ENCODE results near the gene SOX8.
"Not testable (repeated sequence)": the region's sequence is repeated elsewhere in the genome, so short reads cannot be mapped to it uniquely, and the experiment has no call there.

Gene SOX8

DNA sequence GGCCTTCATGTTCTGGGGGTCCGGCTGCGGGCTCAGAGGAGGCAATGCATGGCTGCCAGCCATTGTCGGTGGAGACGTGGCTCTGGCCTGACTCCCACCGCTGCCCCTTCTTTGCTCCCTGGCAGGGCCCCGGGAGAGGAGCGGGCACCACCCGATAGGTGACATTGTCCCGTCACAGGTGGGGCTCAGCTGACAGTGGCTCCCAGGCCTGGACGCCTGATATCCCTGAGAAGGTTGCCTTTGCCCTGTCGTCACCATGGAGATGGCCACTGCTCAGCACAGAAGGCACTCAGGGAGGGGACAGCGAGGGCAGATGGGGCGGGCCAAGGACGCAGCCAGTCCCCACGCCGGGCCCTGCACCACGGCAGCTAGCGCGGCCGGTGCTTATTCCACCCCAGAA, 42.6 kb downstream of the SOX8 start:
- POLR2A ChIA-PET = no interaction called here
- TF ChIP-seq NFRKB (IDR thresholded peaks at IDR 0.05) (no peak), SP1 (IDR thresholded peaks at IDR 0.05) (no peak), ARNT (IDR thresholded peaks at IDR 0.05) (no peak), ZNF384 (IDR thresholded peaks at IDR 0.05) (no peak), CTBP1 (IDR thresholded peaks at IDR 0.05; ENCODE audit: borderline replicate concordance) (no peak), FOXA1 (IDR thresholded peaks at IDR 0.05) (no peak), FOXK2 (IDR thresholded peaks at IDR 0.05) (no peak), HDGF (IDR thresholded peaks at IDR 0.05; ENCODE audit: borderline replicate concordance) (no peak), ELF4 (IDR thresholded peaks at IDR 0.05) (no peak), SUZ12 (IDR thresholded peaks at IDR 0.05) (no peak), FOXM1 (IDR thresholded peaks at IDR 0.05; ENCODE audit: borderline replicate concordance) (no peak), LEF1 (IDR thresholded peaks at IDR 0.05; ENCODE audit: borderline replicate concordance) (no peak)
- CTCF ChIA-PET = no interaction called here
- DNase-seq (ENCODE audit: extremely low spot score) = no peak

DNA sequence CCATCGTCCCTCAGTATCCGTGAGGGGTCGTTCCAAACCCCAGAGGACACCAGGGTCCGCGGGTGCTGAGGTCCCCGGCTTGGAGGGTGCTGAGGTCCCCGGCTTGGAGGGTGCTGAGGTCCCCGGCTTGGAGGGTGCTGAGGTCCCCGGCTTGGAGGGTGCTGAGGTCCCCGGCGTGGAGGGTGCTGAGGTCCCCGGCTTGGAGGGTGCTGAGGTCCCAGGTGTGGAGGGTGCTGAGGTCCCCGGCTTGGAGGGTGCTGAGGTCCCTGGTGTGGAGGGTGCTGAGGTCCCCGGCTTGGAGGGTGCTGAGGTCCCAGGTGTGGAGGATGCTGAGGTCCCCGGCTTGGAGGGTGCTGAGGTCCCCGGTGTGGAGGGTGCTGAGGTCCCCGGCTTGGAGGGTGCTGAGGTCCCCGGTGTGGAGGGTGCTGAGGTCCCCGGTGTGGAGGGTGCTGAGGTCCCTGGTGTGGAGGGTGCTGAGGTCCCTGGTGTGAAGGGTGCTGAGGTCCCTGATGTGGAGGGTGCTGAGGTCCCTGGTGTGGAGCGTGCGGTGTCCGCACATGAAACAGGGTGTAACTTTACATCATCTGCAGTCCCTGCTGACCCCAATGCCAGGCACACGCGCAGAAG, 43.7 kb downstream of the SOX8 start:
- CTCF ChIA-PET; DNase-seq (ENCODE audit: extremely low spot score); POLR2A ChIA-PET: not testable (repeated sequence)

GRCh38 chr16:1026057-1026783, 44.6 kb downstream of the SOX8 start:
- POLR2A ChIA-PET = no interaction called here
- CTCF ChIA-PET = no interaction called here
- TF ChIP-seq ARNT (IDR thresholded peaks at IDR 0.05) = no peak
- TF ChIP-seq FOXA1 (IDR thresholded peaks at IDR 0.05) = no peak
- no peak for TF ChIP-seq L3MBTL2 (conservative IDR thresholded peaks at IDR 0.05)
- TF ChIP-seq PKNOX1 (IDR thresholded peaks at IDR 0.05) = no peak
- no peak for TF ChIP-seq FOXM1 (IDR thresholded peaks at IDR 0.05; ENCODE audit: borderline replicate concordance)
- TF ChIP-seq SUZ12 (IDR thresholded peaks at IDR 0.05) = no peak
- TF ChIP-seq TARDBP (IDR thresholded peaks at IDR 0.05) = no peak
- TF ChIP-seq LEF1 (IDR thresholded peaks at IDR 0.05; ENCODE audit: borderline replicate concordance) = no peak
- TF ChIP-seq BHLHE40 (IDR thresholded peaks at IDR 0.05; ENCODE audit: borderline replicate concordance) = no peak
- TF ChIP-seq NFRKB (IDR thresholded peaks at IDR 0.05) = no peak
- no peak for TF ChIP-seq ELF4 (IDR thresholded peaks at IDR 0.05)
- no peak for DNase-seq (ENCODE audit: extremely low spot score)

GRCh38 chr16:1026784-1027500, 45.4 kb downstream of the SOX8 start:
- CTCF ChIA-PET = no interaction called here
- DNase-seq (ENCODE audit: extremely low spot score) = no peak
- POLR2A ChIA-PET = no interaction called here
- TF ChIP-seq FOXM1 (IDR thresholded peaks at IDR 0.05; ENCODE audit: borderline replicate concordance) (no peak), FOXA1 (IDR thresholded peaks at IDR 0.05) (no peak), ELF4 (IDR thresholded peaks at IDR 0.05) (no peak), TARDBP (IDR thresholded peaks at IDR 0.05) (no peak), ZNF384 (IDR thresholded peaks at IDR 0.05) (no peak), SP1 (IDR thresholded peaks at IDR 0.05) (no peak), SUZ12 (IDR thresholded peaks at IDR 0.05) (no peak), HDGF (IDR thresholded peaks at IDR 0.05; ENCODE audit: borderline replicate concordance) (no peak), ARNT (IDR thresholded peaks at IDR 0.05) (no peak), CTBP1 (IDR thresholded peaks at IDR 0.05; ENCODE audit: borderline replicate concordance) (no peak), L3MBTL2 (conservative IDR thresholded peaks at IDR 0.05) (no peak)

- TF ChIP-seq BHLHE40 (IDR thresholded peaks at IDR 0.05; ENCODE audit: borderline replicate concordance) (no peak), ARNT (IDR thresholded peaks at IDR 0.05) (no peak), SUZ12 (IDR thresholded peaks at IDR 0.05) (no peak), TARDBP (IDR thresholded peaks at IDR 0.05) (no peak), L3MBTL2 (conservative IDR thresholded peaks at IDR 0.05) (no peak), PKNOX1 (IDR thresholded peaks at IDR 0.05) (no peak), FOXA1 (IDR thresholded peaks at IDR 0.05) (no peak), LEF1 (IDR thresholded peaks at IDR 0.05; ENCODE audit: borderline replicate concordance) (no peak), NFRKB (IDR thresholded peaks at IDR 0.05) (no peak), ZNF384 (IDR thresholded peaks at IDR 0.05) (no peak), CTBP1 (IDR thresholded peaks at IDR 0.05; ENCODE audit: borderline replicate concordance) (no peak), ELF4 (IDR thresholded peaks at IDR 0.05) (no peak), HDGF (IDR thresholded peaks at IDR 0.05; ENCODE audit: borderline replicate concordance) (no peak), FOXK2 (IDR thresholded peaks at IDR 0.05) (no peak), FOXM1 (IDR thresholded peaks at IDR 0.05; ENCODE audit: borderline replicate concordance) (no peak), SP1 (IDR thresholded peaks at IDR 0.05) (no peak)
- POLR2A ChIA-PET = no interaction called here
- CTCF ChIA-PET = interaction anchor here (1.2 kb wide), 1 partner anchor 30 kb away, joined by 4 read pairs; no protein-coding TSS in a partner anchor
- no peak for DNase-seq (ENCODE audit: extremely low spot score)
Measured at GRCh38 chr16:1027501-1027815, 45.9 kb downstream of the SOX8 start.

- no peak for DNase-seq (ENCODE audit: extremely low spot score)
- ChIA-PET POLR2A (no interaction called here), CTCF (interaction anchor here (1.2 kb wide), 1 partner anchor 29 kb away, joined by 4 read pairs; no protein-coding TSS in a partner anchor)
- TF ChIP-seq SUZ12 (IDR thresholded peaks at IDR 0.05) (no peak), FOXA1 (IDR thresholded peaks at IDR 0.05) (no peak), TARDBP (IDR thresholded peaks at IDR 0.05) (no peak), FOXM1 (IDR thresholded peaks at IDR 0.05; ENCODE audit: borderline replicate concordance) (no peak), HDGF (IDR thresholded peaks at IDR 0.05; ENCODE audit: borderline replicate concordance) (no peak), LEF1 (IDR thresholded peaks at IDR 0.05; ENCODE audit: borderline replicate concordance) (no peak), ARNT (IDR thresholded peaks at IDR 0.05) (no peak), SP1 (IDR thresholded peaks at IDR 0.05) (no peak), ZNF384 (IDR thresholded peaks at IDR 0.05) (no peak), BHLHE40 (IDR thresholded peaks at IDR 0.05; ENCODE audit: borderline replicate concordance) (no peak), PKNOX1 (IDR thresholded peaks at IDR 0.05) (no peak), NFRKB (IDR thresholded peaks at IDR 0.05) (no peak)
Measured at GRCh38 chr16:1028056-1028455, 46.5 kb downstream of the SOX8 start.
